NCI-H526 treated with DMSO at 0.1 percent for 48 hours (cell line): ENCODE measurements around the gene SPNS3.

ENCODE experiments used
- DNase-seq: peaks from one replicate; lab custom pipeline; 2025; lab: John Stamatoyannopoulos, UW

SPNS3 gene, protein sequence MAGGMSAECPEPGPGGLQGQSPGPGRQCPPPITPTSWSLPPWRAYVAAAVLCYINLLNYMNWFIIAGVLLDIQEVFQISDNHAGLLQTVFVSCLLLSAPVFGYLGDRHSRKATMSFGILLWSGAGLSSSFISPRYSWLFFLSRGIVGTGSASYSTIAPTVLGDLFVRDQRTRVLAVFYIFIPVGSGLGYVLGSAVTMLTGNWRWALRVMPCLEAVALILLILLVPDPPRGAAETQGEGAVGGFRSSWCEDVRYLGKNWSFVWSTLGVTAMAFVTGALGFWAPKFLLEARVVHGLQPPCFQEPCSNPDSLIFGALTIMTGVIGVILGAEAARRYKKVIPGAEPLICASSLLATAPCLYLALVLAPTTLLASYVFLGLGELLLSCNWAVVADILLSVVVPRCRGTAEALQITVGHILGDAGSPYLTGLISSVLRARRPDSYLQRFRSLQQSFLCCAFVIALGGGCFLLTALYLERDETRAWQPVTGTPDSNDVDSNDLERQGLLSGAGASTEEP

DNA sequence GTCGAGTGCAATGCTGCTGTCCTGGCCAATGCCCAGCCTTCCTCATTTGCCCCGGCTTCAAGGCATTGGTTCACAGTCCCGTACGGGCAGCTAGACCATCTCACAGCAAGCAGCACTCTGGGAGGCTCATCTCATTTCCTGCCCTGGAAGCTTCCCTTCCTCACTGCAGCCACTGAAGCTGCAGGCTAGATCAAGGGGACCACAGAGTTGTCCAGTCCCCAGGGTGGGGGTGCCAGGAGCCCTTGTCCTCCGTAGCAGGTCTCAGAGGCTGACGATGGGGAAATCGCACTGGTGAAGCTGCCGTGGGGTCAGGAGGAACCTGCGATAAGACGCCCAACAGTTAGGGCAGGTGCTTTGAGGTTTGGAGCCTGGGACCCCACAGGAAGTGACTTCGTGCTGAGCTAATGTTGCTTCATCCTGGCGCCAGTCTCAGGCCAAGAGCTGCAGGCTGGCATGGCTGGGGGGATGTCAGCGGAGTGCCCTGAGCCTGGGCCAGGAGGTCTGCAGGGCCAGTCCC is at the start of gene SPNS3:
Gene SPNS3, plus strand, starts transcription at position 426 of the 517 bp plus-strand sequence. Its CDS starts 28 bp downstream, at position 454.
- DNase-seq, result no peak

DNA sequence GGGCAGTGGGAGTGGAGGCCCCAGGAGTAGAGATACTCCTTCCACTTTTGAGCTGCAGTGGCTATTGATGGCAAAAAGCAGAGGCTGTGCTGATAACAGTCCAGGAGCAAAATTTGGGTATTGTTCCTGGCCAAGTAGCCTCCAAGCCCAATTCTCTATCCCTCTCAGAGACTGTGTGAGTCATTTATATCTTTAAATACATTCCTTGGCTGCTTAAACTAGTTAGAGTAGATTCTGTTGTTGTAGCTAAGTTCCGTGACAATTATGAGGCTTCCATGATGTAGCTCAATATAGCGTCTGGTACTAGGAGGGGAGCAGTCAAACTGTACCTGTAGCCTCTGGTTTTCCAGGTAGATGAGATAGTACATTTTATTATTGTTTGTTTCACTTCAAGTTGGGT is 47.3 kb upstream of the SPNS3 start:
- no peak for DNase-seq

DNA sequence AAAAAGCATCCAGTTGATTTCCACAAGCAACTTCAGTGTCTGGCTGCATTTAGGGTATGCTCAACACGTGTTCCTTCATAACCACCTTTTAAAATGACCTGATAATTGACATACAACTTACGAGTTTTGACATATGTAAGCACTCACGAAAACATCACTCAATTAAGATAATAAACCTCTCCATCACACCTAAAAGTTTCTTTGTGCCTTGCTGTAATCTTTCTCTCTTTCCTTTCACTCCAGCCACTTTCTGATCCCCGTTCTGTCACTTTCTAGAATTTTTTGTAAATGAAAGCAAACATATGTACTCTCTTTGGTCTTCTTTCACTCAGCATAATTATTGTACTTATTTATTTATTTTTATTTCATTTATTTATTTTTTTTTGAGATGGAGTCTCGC is 46.6 kb upstream of the SPNS3 start:
- DNase-seq, result no peak

DNA sequence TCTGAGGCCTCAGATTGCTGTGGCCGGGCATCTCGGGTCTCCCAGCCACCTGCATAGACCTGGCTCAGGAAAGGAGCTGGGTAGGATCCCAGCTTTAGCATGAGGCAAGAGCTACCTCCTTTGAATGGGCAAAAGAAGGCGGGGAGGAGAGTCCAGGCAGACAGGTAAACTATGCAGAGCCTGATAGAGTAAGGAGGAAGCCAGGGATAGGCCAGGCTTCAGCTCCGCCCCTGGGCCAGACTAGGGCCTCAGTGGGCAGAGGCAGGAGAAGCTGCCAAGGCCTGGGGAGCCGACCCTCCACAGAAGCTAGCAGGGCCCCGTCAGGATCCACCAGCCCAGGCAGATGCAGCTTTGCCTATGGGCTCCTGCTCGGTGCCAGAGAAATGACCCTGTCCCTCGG is 44.7 kb upstream of the SPNS3 start:
- DNase-seq, result no peak

GRCh38 chr17:4393806-4394205 is 39.9 kb upstream of the SPNS3 start:
- peak; percentile 40 for DNase-seq

- DNase-seq, result no peak
Measured at GRCh38 chr17:4394208-4395110, 39.3 kb upstream of the SPNS3 start.

DNA sequence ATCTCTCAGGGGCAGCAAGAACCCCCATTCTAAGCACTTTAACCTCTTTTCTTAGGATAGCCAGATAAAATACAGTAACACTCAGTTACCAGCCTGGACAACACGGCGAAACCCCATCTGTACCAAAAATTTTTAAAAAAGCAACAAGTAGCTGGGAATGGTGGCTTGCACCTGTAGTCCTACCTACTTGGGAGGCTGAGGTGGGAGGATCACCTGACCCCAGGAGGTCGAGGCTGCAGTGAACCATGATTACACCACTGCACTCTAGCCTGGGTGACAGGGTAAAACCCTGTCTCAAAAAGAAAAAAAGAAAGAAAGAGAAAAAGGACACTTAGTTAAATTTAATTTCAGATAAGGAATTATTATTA is 38.6 kb upstream of the SPNS3 start:
- DNase-seq, result no peak

- no peak for DNase-seq
Measured at GRCh38 chr17:4397840-4398239, 35.9 kb upstream of the SPNS3 start.

DNA sequence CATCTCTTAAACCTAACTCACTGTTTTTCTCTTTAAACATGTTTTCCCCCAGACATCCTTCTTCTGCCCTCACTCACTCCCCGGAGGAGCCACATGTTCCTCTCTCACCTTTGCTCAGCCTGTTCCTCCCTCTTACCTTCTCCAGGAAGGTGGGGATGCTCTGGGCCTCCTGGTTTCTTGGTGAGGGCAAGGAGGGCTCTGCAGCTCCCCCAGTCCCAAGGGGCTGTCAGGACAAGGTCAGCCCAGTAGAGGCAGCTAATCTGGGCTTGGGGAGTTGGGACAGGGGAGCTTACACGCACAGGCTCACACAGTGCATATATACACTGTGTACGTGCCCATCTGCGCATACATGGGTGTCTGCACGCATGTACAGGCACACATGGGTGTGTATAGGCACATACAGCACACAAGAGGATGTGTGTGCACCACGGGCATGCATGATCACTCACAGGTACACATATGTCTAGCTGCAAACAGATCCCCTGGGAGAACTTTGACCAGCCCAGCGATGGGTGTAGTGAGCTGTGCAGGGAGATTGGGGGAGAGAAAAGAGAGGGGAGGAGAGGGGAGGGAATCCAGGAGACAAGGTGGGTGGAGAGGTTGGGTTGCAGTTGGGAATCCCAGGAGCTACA is 28.6 kb upstream of the SPNS3 start:
- no peak for DNase-seq

DNA sequence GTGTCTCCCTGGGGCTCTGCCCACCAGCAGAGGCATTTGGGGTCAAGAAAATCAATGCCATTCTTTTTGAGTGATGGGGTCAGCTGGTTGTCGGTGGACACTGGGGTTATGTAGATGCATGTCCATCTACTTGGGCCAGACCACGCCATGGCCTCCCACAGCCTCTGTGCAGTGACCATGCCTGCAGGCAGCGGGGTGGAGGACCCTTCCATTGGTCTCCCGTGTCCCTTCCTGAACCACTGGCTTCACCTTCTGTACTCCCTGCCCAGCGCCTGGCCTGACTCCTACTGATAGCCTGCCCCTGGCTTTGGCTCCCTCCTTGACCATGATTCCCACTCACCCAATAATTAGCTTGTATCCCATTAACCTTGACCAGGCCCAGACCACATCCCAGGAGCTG is 28.0 kb upstream of the SPNS3 start:
- DNase-seq, result no peak

GRCh38 chr17:4406386-4406785 is 27.4 kb upstream of the SPNS3 start:
- DNase-seq, result no peak

- no peak for DNase-seq
Measured at GRCh38 chr17:4407216-4407615, 26.5 kb upstream of the SPNS3 start.

- DNase-seq, result no peak
Measured at GRCh38 chr17:4407851-4408250, 25.9 kb upstream of the SPNS3 start.

GRCh38 chr17:4409659-4410058 is 24.1 kb upstream of the SPNS3 start:
- no peak for DNase-seq

GRCh38 chr17:4411201-4411600 is 22.5 kb upstream of the SPNS3 start:
- DNase-seq, result no peak

- peak; percentile 44 for DNase-seq
Measured at GRCh38 chr17:4412933-4413831, 20.6 kb upstream of the SPNS3 start.

DNA sequence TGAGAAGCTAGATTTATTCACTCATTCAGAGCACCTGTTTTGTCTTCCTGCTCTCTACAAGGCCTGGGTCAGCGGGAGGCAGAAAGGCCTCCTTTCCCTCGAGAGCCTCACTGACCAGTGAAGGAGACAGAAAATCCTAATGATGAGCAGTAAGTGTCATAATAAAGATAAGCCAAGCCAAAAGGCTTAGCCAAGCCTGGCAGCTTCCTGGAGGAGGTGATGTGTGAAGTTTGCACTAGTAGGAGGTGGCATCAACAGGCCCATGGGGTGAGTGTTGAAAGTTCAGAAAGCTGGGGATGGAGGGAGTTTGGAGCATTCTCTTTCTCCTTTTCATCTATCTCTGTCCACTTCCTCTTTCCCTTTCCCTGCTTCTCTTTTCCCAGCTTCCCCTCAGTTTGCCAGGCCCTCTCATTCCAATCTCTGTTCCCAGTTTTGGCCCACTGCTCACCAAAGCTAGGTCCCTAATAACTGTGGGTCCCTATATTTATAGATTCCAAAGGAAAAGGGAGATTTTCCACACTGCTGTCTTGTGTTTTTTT is 16.5 kb upstream of the SPNS3 start:
- DNase-seq, result no peak

DNA sequence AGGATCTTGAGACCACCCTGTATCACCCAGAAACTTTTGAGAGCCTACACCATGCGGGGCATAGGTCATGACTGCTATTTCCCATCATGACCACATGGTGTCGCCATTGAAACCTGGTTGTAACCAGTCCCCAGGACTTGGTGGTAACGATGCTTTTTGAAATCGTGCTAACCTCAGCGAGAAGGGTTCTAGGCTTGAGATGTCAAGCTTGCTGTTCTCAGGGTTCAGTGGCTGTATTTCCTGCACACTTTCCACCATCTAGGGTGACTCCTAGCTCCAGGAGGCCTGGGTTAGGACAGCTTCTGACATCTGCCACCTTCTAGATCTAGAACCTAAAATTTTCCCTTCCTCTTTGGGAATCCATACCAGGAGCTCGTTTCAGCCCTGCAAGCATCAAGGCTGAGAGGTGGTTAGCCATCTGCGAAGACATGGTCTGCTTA is 13.0 kb upstream of the SPNS3 start:
- DNase-seq, result no peak

DNA sequence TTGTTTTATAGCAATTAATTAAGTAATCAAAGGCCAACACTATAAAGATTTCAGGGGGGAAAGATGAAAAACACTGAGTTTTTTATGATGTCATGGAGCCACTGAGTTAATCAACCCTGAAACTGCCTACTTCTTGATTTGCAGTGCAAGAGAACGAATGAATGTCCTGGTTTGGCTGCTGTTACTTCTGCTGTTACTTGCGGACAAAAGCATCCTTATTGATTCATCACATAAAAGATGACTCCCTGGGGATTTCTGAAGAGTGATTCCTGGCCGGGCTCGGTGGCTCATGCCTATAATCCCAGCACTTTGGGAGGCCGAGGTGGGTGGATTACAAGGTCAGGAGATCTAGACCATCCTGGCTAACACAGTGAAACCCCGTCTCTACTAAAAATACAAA is 10.9 kb upstream of the SPNS3 start:
- DNase-seq, result no peak

- no peak for DNase-seq
Measured at GRCh38 chr17:4425398-4425797, 8.3 kb upstream of the SPNS3 start.
